Glomerular endothelial cell (primary cell): ENCODE data around the gene MRRF. TPM values are rescaled to one million over a fixed set of nuclear protein-coding genes. Genes with fewer than 3 reads are reported as not detected.
A peak's percentile ranks its signal among the peaks of the same experiment; 100 is the strongest.
"Not testable (repeated sequence)": the region's sequence is repeated elsewhere in the genome, so short reads cannot be mapped to it uniquely, and the experiment has no call there.

Experiments
- DNase-seq: peaks from one replicate; pipeline ENCODE4 v3.0.0-alpha.2; 2011; ENCODE audit warnings: low read depth, low spot score; ENCODE audit errors: extremely low read depth
- total RNA-seq: library from RNA; depleted of rRNA; stranded (reverse); fragments of >200 nt; gene quantifications from 2 replicates; pipeline ENCODE4 v1.2.3, GENCODE V29; 2015

Gene MRRF
- total RNA-seq, 1 donor from 2014 or later: 20.2 TPM

DNA sequence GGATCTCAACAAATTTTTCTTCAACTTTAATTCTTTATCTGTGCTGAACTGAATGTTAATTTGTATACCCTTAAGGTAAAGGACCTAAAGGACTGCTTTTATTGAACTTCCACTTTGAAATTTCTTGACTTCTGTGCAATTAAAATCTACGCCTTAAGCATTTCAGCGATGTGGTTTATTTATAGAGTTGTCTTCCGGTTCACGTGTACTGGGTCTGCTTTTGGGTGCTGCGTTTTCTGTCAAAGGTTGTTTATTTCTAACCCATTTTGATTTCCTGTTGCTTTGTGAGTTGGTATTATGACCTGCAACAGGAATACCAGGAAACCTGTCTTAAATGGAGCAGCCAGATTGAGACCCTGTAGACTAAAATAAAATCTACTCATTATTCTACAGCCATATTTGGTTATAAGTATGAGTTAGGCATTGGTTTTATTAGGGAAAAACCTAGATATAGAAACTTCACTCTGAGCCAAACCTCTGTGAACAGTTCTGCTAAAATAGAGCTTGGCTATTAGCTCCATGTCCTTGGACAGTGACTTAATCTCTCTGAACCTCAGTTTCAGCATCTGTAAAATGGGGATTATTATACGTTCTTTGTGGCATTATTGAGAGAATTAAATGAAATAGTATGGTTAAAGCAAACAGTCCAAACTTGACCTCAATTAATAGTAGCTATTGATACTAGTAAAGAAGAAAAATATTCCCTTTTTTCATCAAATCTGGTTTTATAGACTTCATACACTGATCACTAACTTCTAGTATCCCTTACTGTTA lies 3.5 kb downstream of the MRRF start:
- DNase-seq: no peak

DNA sequence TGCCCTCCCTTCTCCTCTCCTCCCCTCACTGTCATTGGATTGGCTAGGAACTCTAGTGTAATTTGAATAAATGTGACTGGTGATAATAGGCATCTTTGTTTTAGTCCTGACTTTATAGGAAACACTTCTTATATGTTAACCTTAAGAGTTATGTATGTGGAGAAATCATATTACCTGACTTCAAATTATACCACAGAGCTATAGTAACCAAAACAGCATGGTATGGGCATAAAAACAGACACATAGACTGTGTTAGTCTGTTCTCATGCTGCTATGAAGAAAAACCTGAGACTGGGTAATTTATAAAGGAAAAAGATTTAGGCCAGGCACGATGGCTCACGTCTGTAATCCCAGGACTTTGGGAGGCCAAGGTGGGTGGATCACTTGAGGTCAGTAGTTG lies 9.4 kb downstream of the MRRF start:
- DNase-seq: no peak

DNA sequence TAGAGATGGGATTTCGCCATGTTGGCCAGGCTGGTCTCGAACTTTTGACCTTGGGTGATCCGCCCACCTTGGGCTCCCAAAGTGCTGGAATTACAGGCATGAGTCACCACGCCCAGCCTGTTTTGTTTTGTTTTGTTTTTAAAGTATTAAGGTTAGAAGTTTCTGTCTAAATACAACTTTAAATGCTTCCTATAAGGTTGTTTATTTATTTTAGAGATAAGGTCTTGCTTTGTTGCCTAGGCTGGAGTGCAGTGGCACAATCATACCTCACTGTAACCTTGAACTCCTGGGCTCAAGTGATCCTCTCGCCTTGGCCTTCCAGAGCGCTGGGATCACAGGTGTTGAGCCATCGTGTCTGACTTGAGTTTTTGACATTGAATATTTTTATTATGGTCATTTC lies 11.4 kb downstream of the MRRF start:
- no peak for DNase-seq

DNA sequence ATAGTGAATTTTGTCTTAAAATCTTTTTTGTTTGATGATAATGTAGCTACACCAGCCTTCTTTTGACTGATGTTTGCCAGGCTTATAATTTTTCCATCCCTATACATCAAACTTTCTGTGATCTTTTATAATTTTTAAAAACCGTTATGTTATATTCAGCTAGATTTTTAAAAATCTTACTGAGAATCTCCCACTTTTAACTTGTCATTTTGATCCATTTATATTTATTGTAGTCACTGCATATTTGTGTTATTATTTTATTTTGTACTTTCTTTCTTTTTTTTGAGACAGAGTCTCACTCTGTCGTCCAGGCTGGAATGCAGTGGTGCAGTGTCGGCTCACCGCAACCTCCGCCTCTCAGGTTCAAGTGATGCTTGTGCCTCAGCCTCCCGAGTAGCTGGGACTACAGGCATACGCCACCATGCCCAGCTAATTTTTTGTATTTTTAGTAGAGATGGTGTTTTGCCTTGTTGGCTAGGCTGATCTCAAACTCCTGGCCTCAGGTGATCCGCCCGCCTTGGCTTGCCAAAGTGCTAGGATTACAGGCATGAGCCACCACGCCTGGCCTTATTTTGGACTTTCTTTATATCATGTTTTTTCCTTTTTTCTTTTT lies 12.7 kb downstream of the MRRF start:
- no peak for DNase-seq

DNA sequence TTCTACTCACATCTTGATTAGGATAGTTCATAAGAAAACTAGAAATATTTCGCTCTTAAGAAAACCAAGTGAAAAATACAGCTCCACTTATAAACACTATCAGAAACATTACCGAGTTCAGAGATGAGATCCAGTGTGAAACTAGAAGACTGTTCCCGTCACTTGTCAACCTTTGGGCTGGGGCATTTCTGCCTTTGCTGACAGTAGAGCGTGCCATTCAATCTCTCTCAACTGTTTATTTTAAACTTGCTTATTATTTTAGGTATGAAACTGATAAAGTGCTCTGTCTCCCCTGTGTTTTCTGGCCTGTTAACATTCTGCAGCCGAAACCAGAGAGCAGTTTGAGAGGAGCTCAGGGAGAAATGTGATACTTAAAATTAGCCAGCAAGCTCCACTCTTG lies 16.7 kb downstream of the MRRF start:
- no peak for DNase-seq

DNA sequence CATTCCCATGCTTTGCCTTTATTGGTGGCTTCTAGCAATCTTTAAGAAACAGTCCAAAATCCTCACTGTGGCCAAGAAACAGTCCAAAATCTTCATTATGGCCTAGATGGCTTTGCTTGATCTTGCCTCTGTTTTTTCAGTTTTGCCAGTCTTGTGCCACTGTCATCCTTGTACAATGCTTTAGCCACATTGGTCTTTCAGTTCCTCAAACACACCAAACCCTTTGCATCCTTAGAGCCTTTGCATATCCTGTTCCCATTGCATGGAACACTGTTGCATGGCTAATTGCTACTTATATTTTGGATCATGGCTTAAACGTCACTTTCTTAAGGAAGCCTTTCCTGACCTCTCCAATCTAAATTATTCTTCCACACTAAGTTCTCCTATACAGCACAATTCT lies 22.1 kb downstream of the MRRF start:
- no peak for DNase-seq

DNA sequence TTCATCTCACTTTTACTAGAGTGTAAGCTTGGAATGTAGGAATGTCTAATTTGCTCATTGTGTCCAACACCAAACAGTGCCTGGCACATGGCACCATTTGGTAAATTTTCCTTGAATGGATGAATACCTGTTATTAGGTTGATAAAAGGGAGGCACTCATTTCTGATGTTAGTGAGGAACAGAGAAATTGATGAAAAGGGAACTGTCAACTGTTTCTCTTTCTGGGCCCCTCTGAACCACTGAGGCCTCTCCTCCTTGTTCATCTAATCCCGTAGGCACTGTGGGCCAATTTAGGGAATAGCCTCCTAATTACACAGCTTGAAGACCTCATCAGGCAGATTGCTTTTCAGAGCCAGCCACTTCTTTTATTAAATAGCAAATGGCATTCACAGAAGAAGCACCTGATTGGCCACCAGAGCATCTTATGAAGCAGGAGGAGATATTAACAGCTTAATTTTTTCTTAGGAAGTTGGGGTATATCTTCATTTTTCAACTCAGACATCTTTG lies 22.6 kb downstream of the MRRF start:
- DNase-seq: no peak

DNA sequence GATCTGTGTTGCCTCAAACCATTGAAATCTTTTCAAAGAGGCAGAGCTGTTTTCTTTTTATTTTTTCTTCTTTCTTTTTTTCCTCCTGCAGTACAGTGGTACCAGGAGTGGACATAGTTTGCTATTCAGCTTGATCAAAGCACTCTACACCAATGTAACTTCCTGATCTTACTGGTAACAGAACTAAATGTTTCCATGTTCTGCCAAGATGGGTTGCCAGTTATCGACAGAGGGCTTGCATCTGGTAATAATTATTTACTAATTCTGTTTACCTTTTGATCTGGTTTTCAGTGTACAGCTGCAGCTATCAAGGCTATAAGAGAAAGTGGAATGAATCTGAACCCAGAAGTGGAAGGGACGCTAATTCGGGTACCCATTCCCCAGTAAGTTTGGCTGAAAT lies 26.8 kb downstream of the MRRF start:
- DNase-seq: no peak

DNA sequence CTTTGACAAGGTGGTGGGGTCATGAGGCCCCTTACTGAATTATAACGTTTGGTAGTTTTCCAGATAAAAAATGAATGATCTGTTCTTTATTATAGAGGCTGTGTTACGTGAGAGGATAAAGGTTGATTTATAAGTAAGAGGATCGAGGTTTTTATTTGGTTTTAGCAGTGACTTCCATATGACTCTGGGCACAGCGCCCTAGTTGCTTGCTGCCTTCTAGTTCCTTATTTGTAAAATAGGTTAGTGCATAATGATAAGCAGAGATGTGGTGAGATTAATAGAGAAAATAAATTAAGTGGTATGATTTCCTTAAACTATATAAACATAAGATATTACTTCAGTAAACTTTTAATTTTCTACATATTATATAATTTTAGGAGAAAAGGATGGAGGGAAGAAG lies 29.8 kb downstream of the MRRF start:
- no peak for DNase-seq

DNA sequence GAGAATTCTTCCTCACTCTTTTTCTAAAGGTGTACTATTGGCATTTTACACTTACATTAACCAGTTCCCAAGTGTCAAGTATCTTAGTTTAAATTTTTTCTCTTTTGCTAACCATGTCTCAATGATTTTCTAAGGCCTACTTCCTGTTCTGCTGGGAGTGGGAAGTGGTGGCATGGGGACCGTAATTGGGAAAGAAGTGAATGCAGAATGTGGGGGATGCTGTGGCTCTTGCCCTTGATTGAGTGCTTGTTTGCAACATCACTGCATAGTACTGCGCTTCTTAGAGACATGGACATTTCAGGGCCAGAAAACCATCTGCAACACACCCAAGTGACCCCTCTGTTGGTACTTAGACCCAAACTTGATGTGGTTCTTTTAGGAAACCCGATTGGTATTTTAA lies 32.8 kb downstream of the MRRF start:
- no peak for DNase-seq

DNA sequence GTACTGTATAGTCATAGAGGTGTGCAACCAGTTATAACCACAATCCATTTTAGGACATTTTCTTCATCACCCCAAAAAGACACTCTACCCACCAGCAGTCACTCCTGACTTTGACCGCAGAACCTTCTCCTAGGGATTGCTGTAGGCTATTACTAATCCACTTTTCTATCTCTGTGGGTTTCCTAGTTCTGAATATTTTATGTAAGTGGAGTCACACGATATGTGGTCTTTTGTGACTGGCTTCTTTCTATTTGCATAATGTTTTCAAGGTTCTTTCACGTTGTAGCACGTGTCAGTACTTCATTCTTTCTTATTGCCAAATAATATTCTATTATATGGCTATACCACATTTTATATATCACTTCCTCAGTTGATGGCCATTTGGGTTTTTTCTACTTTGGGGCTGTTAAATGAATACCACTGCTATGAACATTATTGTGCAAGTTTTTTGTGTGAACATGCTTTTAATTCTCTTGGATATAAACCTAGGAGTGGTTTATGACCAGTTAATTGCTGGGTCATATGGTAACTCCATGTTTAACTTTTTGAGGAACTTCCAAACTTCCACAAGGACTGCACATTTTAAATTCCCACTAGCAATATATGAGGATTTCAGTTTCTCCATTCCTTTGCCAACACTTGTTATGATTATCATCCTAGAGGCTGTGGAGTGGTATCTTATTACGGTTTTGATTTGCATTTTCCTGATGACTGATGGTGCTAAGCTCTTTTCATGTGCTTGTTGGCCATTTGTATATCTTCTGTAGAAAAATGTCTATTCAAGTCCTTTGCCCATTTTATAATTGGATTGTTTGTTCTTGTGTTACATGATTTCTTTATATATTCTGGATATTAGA lies 37.8 kb downstream of the MRRF start:
- no peak for DNase-seq

DNA sequence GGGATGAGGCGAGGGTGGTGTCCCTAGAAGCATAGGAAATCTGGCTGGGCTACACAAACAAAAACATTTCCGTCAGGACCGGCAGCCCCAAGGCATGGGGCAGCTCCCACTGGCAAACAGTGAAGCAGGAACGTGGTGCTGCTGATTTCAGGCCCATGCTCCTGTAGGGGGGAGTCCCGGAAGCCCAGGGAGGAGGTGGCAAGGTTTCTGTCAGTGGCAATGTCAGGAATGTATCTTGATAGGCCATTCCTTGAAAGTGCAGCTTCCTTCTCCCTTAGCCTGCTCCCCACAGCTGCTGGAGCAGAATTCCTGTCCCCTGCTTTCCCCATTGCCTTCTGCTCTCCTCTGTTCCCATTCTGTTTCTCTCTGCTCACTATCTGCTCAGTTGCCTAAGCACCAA lies 42.4 kb downstream of the MRRF start:
- no peak for DNase-seq

DNA sequence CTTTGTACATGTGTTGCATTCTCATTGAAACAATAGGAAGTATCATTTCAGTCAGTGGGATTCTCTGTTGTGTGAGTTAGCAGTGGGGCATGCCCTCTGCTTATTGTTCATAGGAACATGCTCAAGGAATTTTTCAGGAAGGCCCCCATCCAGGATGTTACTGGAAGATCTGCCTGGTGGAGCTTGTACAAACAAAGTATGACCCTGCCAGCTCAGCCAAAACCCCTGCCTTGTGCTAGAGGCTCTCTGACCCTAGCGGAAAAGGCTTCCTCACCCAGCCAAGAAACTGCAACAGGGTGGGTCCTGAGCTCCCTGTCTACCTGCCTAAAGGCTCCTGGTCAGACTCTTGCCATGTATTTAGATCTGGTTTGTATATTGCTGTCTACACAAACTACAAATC lies 43.2 kb downstream of the MRRF start:
- peak; percentile 76 for DNase-seq

DNA sequence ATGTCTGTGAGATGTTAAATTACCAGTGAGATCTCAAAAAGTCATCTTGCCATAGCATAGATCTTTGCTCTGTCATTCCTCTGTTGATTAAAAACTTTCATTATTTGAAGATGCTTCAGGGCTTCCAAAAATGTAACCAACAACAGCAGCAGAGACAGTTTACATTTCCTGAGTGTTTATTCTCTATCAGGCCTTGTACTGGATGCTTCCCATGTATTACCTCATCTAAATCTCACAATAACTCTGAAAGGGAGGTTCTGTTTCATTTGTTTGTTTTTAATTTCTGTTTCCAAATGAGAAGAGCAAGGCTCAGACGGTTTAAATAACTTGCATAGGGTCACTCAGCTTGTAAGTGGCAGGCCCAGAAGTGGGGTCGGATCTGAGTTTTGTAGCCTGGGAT lies 45.2 kb downstream of the MRRF start:
- no peak for DNase-seq

DNA sequence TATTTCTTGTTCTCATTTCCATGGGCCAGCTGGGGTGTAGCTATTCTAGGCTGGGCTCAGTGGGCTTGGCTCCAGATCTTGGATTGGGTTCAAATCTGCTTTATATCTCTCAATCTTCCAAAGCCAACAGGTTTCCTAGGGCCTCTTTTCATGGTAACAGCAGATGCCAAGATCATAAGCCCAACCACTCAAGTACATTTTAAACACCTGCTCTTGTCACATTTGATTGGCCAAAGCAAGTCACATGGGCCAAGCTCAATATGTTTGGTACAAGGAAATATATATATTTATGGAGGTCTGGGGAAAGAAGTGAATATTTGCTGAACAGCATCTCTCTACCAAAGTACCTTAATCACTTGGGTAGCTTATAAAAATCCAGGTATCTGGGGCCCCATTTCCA lies 49.5 kb downstream of the MRRF start:
- DNase-seq: no peak

DNA sequence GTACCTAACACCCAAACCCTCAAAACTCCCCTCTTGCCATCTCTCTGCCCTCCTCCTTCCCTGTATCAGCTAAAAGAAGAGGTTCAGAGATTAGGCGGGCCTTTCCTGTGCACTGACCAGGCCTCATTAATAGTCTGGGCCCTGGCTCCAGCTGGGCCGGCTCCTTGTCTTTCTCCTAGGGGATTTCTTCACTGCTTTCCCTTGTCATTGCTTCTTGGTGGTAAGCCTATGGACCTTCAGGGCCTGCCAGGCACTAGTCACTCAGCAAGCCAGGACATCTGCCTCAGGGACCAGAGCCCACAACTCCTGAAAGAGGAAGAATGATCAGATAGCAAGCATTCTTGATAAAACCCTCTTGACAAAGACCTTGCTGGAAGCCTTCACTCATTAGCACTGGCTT lies 50.9 kb downstream of the MRRF start:
- no peak for DNase-seq

DNA sequence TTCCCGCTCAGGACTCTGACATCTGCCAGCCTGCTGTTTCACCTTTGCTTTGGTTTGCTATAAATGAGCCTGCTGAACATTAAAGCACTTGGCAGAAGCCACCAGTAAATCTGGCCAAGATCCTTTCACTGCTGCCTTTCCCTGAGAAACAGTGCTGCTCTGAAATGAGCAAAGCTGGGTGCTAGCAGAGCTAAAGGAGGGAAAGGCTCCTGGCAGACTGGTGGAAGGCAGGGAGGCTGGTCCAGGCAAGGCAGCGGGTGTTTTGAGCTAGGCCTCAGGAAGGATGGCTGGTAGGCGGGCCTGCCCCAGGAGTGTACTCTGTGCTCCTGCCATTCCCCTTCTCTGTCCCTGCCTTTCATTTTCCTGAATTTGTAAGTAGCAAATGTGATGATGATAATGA lies 53.6 kb downstream of the MRRF start:
- DNase-seq: no peak

DNA sequence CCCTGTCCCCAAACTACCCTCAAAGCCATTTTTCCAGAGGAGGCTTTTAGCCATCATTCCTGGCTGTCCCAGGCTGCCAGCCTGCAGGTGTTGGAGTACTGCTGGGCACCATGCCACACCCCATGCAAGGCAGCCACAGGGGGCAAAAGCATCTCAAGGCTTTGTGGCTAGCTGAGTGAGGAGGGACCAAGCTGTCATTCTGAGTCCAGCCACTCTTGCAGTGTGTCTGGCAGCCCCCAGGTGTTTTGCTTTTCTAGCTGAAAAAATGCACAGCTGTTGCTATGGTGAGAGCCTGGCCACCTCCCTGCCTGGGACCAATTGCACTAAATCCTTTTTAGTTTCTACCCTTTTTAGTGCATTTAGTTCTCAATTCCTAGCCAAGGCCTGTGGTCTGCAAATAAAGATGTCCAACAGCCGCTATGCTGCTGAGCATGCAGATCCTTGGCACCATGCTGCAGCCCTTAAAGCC lies 55.8 kb downstream of the MRRF start:
- DNase-seq: no peak

DNA sequence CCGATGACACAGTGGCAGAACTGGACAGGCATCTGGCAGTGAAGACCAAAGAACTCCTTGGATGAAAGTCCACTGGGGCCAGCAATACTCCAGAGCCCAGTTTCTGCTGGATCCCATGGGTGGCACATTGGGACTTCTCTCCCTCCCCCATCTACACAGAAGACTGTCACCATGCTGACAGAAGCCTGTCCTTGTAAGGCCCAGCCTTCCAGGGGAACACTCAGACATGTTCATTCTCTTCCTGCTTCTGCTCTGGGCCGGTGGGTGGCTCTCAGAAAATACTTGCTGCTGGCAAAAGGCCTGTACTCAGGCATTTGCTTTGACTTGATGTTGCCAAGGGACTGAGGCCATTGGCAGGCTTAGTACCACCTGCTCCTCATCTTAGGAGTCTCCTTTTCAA lies 57.9 kb downstream of the MRRF start:
- DNase-seq: no peak

DNA sequence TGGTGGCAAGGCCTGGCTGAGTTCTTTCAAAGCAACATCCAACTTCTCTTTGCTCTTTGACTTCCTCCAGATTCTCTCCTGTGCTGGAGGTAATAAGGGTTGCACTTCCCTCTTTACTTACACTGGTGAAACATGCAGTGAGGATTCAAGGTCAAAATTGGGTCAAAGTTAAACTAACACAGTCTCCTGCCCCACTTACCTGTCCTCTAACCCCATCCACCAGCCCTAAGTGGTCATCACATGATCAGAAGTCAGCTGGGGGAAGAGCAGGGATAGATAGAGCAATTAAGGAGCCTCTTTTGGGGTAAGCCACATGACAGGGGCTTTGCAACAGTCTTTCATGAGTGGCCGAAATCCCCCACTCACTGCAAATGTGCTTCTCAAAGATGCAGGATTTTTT lies 60.0 kb downstream of the MRRF start:
- DNase-seq: not testable (repeated sequence)

DNA sequence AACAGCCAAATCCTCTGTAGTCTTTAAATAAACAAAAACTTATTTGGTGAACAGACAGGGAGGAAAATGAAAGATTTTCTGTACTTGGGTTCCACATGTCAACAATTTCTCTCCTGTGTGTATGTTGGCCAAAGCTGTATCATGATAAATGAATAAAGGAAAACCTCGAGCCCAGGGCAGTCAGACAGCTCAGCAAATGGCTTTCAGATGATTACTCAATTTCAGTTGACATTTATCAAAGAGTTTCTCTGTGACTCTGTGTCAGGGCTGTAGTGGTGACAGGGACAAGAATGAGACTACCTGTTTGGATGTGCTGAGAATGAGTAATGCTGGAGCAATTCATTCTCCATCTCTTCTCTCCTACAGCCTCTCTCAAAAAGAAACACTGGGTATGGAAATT lies 60.4 kb downstream of the MRRF start:
- DNase-seq: no peak

DNA sequence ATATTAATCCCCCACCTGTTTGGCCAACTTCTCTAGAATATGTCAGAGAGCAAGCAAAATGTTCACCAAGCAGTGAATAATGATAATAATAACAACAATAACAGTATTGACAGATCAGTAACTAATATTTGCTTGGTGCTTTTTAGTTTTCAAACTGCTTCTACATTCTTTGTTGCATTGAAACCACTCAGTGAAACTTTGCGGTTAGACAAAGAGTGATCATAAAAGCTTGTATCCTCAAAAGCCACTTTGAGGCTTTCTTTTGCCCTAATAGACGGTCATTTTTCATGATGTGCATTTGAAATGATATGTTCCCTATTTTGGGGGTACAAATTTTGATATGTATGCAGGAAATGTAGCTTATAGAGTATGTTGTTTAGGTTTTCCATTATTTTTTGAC lies 62.5 kb downstream of the MRRF start:
- DNase-seq: no peak
